Endometrial microvascular endothelial cells (primary cell): ENCODE measurements around the gene MED27. TPM values are rescaled to one million over a fixed set of nuclear protein-coding genes. Genes with fewer than 3 reads are reported as not detected.

Experiments used
- in situ Hi-C: cut with HindIII; loops from 2 replicates; pipeline ENCODE4 v1.10.0; 2017; ENCODE audit warnings: low sequenced_read_pairs, low pct_unique_long_range_greater_than_20kb; ENCODE audit errors: inconsistent ontology term
- total RNA-seq: library from RNA; depleted of rRNA; stranded (reverse); fragments of >200 nt; gene quantifications from one replicate; pipeline ENCODE4 v1.2.3, GENCODE V29; 2015; ENCODE audit errors: inconsistent ontology term

Gene MED27
- total RNA-seq, 1 donor from 2014 or later: 47.5 TPM

DNA sequence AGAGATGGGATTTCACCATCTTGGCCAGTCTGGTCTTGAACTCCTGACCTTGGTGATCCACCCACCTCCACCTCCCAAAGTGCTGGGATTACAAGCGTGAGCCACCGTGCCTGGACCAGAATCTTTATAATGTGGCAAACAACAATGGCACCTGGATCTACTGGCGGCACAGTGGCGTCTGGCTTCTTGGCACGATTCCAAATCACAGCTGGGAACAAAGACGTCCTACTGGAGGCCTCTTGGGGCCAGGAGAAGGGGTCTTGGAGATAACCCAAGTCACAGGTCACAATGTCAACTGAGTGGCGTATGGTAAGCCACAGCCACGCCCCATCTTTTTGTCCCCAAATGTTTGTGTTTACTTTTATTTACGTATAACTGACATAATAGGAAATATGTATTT, 262.0 kb downstream of the MED27 start:
- in situ Hi-C loops: loop anchor here (25.0 kb wide), 1 partner anchor 345 kb away; the partner anchor contains the start of gene NTNG2

DNA sequence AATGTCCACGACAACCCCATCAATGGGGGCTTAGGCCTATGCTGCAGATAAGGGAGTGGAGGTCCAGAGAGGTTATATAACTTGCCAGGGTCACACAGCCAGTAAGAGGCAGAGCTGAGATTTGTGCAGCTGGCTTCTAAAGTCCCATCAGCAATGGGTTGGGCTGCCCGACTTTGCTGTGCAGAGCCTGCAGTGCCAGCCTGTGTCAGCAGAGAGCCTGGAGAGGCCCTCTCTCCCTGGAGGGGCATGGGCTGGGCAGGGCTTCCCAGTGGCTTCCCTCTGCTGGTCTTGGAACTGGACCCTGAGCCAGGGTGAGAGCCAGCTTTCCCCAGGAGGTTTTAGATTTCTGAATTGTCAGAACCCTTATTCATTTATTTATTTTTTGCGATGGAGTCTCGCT, 262.6 kb downstream of the MED27 start:
- in situ Hi-C loops: loop anchor here (25.0 kb wide), 1 partner anchor 345 kb away; the partner anchor contains the start of gene NTNG2

DNA sequence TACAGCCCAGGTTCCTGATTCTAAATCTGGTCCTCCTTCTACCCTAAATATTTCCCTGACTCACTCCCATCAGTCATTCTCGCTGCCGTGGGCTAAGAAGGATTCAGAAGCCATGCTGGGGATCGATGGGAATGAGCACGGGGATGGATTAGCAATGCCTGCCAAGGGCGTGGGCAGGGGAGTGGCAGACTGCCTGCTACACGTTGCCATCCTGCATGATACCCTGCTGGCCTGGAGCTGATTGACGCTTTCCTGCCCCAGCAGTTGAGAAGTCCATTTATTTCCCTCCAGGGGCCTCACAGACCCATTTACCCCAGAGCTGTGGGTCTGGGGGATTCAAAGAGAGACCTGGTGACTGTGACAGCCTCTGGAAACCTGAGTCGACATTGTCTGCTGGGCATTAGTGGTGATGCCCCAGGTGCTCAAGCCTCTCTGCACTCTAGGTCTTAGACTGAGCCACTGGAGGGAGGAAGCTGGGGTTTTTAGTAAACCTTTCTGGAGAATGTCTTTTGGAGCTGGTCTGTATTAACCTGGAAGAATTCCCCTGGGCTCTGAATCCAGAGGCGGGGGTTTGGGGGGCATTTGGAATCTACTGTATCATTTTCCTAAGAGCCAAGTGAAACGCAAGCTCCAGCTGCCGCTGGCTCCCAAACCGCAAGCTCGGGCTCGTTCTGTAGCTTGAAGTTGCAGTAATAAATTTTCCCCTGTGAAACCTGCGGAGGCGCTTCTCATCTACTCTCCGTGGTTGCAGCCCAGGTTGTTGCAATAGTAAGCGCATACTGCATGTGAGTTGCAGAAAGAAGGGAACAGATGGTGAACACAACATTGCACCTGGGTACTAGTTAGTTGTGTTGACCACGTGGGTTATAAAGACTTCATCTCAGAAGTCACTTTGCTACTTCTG, 263.4 kb downstream of the MED27 start:
- in situ Hi-C loops: loop anchor here (25.0 kb wide), 1 partner anchor 346 kb away; the partner anchor contains the start of gene NTNG2

DNA sequence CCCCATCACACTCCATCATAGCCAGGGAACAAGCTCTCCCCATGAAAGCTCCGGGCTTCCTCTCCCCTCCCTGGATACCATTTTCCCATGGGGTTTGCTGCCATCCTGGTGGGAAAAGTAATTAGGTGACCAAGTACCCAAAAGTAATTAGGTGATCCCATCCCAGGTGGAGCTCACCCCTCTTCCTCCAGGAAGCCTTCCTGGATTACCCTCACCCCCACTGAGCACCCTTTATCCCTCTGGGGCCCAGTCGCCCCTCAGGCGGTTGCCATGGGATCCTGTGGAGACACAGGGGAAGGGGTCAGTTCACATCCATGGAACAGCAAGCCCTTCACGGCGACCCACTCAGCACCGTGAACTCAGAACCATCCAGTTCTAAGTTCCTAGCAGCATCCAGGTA, 265.0 kb downstream of the MED27 start:
- in situ Hi-C loops: loop anchor here (25.0 kb wide), 1 partner anchor 348 kb away; the partner anchor contains the start of gene NTNG2

DNA sequence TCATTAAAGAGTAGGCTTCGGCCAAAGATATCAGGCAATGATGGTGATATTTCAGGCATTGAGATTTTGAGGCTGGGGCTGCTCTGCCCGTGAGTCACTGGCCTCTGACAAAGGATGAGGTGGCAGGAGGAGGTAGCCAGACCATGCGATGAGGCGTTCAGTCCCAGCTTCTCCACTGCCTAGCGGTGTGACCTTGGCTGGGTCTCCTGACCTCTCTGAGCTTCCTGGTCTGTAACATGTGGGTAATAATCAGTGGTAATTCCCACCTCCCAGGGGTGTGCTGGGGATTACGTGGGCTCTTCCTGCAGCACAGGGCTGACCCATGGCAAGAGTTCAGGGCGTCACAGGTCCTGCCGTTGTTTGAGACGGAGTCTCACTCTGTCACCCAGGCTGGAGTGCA, 266.6 kb downstream of the MED27 start:
- in situ Hi-C loops: loop anchor here (25.0 kb wide), 1 partner anchor 349 kb away; the partner anchor contains the start of gene NTNG2

DNA sequence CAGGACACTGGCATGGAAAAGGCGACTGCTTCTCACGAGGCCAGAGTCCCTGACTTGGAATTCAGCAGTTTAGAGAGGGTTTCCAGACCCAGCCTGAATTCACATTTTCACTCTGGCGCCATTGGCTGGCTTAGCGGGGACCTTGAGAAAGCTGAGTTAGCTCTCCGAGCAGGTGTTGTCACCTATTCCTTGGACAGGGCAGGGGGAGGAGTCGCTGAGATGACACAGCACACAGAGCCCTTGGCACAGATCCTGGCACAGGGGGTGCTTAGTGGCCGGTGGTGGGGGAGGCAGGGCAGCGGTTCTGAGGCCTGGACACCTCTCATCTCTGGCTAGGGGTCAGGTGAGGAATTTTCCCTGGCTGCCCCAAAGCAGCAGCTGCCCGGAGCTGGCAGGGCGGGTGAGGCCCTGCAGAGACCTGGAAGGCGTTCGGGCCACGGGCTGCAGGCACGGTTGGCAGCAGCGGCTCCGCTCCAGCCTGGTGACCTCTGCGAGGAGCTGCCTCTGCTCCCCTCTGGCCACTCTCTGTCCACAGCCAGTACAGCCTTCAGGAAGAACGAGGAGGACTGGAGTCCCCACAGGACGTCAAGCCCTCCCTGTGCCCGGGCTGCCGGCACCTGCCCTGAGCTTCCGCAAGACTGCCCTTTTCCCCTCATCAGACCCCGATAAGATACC, 267.4 kb downstream of the MED27 start:
- in situ Hi-C loops: loop anchor here (25.0 kb wide), 1 partner anchor 350 kb away; the partner anchor contains the start of gene NTNG2

DNA sequence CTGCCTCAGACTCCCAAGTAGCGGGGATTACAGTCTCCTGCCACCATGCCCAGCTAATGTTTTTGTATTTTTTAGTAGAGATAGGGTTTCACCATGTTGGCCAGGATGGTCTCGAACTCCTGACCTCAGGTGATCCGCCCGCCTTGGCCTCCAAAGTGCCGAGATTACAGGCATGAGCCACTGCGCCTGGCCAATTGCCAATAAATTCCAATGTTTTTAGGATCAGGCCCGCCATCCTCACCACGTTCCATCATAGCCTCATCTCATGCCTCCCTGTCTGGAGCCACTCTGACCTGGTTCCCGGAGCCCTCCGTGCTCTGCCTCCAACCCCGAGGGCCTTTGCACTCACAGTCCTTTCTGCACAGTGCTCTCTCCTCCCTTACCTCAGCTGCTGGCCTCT, 268.3 kb downstream of the MED27 start:
- in situ Hi-C loops: loop anchor here (25.0 kb wide), 1 partner anchor 351 kb away; the partner anchor contains the start of gene NTNG2

DNA sequence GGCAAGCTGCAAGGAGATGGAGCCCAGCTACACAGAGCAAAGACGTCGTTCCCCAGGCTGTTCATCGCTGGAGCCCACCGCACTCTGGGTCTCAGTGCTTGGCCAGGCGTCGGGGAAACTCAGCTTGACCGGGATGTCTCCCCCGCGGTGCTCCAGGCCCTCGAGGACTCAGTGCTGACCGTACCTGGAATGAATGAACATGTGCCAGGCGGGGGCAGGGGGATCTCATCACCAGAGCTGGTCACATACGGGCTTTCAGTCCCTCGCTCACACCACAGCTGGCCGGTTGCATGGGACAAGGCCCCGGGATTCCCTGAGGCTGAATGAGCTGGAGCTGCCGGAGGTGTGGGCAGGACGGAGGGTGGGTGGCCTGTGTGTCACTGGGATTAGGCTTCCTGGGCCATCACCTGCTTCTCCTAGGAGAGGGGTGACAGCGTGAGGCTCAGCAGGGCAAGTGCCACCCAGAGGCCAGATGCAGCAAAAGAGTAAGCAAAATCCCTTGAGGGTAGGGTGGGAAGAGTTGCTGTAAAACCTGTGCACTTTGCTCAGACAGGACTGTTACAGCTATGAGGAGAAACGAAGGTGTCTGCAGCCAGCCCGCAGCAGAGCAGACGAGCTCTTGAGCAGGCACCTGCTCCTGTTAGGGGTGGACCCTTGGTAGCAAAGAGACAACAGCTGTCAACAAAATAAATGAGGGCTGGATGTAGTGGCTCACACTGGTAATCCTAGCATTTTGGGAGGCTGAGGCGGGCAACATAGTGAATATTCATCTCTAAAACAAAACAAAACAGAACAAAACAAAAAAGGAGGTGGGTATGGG, 269.1 kb downstream of the MED27 start:
- in situ Hi-C loops: loop anchor here (25.0 kb wide), 1 partner anchor 352 kb away; the partner anchor contains the start of gene NTNG2

Other genes with a start within 250 kb of the MED27 start
- 0.19 TPM for gene NTNG2, start 82.2 kb upstream of the MED27 start, total RNA-seq